Measurements from ENCODE around the gene MYO1A.

DNA sequence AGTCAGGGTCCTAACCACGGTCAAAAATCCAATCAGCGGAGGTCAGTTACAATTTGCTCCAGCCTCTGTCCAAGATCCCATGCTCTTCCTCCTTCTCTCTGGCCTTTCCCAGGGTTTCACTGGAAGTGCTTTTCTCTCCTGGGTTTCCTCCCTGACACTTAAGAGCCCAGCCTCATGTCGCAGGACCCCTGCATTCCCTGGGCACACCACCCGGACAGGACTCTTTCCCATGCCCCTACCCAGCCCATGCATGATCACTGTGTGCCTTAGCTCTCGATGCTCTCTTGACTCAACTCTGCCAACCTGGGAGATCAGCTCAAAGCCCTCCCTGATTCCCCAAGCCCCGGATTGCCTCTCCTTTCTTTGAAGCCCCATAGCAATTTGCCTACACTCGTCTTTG is 18.1 kb downstream of the MYO1A start:
- TF ChIP-seq, protein P1, sequence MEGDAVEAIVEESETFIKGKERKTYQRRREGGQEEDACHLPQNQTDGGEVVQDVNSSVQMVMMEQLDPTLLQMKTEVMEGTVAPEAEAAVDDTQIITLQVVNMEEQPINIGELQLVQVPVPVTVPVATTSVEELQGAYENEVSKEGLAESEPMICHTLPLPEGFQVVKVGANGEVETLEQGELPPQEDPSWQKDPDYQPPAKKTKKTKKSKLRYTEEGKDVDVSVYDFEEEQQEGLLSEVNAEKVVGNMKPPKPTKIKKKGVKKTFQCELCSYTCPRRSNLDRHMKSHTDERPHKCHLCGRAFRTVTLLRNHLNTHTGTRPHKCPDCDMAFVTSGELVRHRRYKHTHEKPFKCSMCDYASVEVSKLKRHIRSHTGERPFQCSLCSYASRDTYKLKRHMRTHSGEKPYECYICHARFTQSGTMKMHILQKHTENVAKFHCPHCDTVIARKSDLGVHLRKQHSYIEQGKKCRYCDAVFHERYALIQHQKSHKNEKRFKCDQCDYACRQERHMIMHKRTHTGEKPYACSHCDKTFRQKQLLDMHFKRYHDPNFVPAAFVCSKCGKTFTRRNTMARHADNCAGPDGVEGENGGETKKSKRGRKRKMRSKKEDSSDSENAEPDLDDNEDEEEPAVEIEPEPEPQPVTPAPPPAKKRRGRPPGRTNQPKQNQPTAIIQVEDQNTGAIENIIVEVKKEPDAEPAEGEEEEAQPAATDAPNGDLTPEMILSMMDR (conservative IDR thresholded peaks at IDR 0.05; ENCODE audit: low read length) = no peak
- no peak for TF ChIP-seq EZH2phosphoT487 (IDR thresholded peaks at IDR 0.05; ENCODE audit: borderline replicate concordance, low read depth, low read length)

Data from OCI-LY7 (cell line).